HG03280 (cell line): ENCODE results near the gene MIEF1.

Experiments
- ATAC-seq: cut with Tn5 transposase; IDR thresholded peaks from one replicate; pipeline ENCODE4 v1.9.1; 2021; ENCODE audit warnings: mild to moderate bottlenecking, moderate library complexity; ENCODE audit not compliant: unreplicated experiment

Gene MIEF1

GRCh38 chr22:39502109-39502788 lies at the start of gene MIEF1:
Gene MIEF1, plus strand, starts transcription at chr22:39502290. Its CDS starts 9,005 bp downstream, at chr22:39511295.
- peak; percentile 83 for ATAC-seq

- ATAC-seq, result no peak
Measured at GRCh38 chr22:39452740-39453040, 49.4 kb upstream of the MIEF1 start.

GRCh38 chr22:39453765-39454378 lies 48.2 kb upstream of the MIEF1 start:
- ATAC-seq, result no peak

GRCh38 chr22:39454385-39454871 lies 47.7 kb upstream of the MIEF1 start:
- ATAC-seq, result no peak

GRCh38 chr22:39456522-39457197 lies 45.4 kb upstream of the MIEF1 start, which contains the start of gene MGAT3:
Gene MGAT3, plus strand, starts transcription at chr22:39457012. Its CDS starts 30,336 bp downstream, at chr22:39487348.
- ATAC-seq, result no peak

GRCh38 chr22:39457198-39457555 lies 44.9 kb upstream of the MIEF1 start:
- ATAC-seq, result no peak

GRCh38 chr22:39457556-39458443 lies 44.3 kb upstream of the MIEF1 start:
- ATAC-seq, result no peak

- no peak for ATAC-seq
Measured at GRCh38 chr22:39458444-39459083, 43.5 kb upstream of the MIEF1 start.

- no peak for ATAC-seq
Measured at GRCh38 chr22:39459681-39460080, 42.4 kb upstream of the MIEF1 start.

GRCh38 chr22:39462443-39463221 lies 39.5 kb upstream of the MIEF1 start:
- no peak for ATAC-seq

GRCh38 chr22:39463277-39463676 lies 38.8 kb upstream of the MIEF1 start:
- no peak for ATAC-seq

GRCh38 chr22:39463931-39464390 lies 38.1 kb upstream of the MIEF1 start:
- no peak for ATAC-seq

GRCh38 chr22:39466228-39467006 lies 35.7 kb upstream of the MIEF1 start:
- ATAC-seq, result no peak

GRCh38 chr22:39467390-39467895 lies 34.6 kb upstream of the MIEF1 start:
- no peak for ATAC-seq

- ATAC-seq, result no peak
Measured at GRCh38 chr22:39468487-39469325, 33.4 kb upstream of the MIEF1 start.

- no peak for ATAC-seq
Measured at GRCh38 chr22:39469326-39469680, 32.8 kb upstream of the MIEF1 start.

- ATAC-seq, result no peak
Measured at GRCh38 chr22:39469681-39470450, 32.2 kb upstream of the MIEF1 start.
